Kidney (tissue), 14 donors: ENCODE measurements around the gene BCL2L12. TPM values are rescaled to one million over a fixed set of nuclear protein-coding genes. Genes with fewer than 3 reads are reported as not detected.

ENCODE experiments used
- DNase-seq, 5 donors: peaks; one replicate each; pipeline ENCODE4 v3.0.0-alpha.2; 2013 to 2020
- FAIRE-seq: peaks from 2 replicates; lab custom pipeline; 2012; peaks lifted over from hg19 to GRCh38; lab: Jason Lieb, UNC
- H3K27ac ChIP-seq, 2 donors: one replicate each; pipeline ENCODE4 v1.7.0; 2013; ENCODE audit warnings: low read depth in 2 of 2, low read length in 2 of 2, inconsistent platforms in 1 of 2
- H3K27me3 ChIP-seq: one replicate; pipeline ENCODE4 v1.7.1; 2013; ENCODE audit warnings: low read length, inconsistent platforms; ENCODE audit not compliant: control insufficient read depth, insufficient read depth
- H3K36me3 ChIP-seq, 3 donors: one replicate each; pipeline versions ENCODE4 v1.7.0 to v1.7.1; 2013; ENCODE audit warnings: low read length in 3 of 3, control low read depth in 1 of 3, inconsistent platforms in 1 of 3; ENCODE audit not compliant: insufficient read depth in 3 of 3, control insufficient read depth in 2 of 3
- H3K4me1 ChIP-seq, 3 donors: one replicate each; pipeline versions ENCODE4 v1.7.0 to v1.7.1; 2013; ENCODE audit warnings: low read length in 3 of 3, inconsistent platforms in 1 of 3, low read depth in 1 of 3; ENCODE audit not compliant: control insufficient read depth in 2 of 3, insufficient read depth in 2 of 3
- H3K4me3 ChIP-seq, 3 donors: one replicate each; pipeline versions ENCODE4 v1.7.0 to v1.8.1; 2013; ENCODE audit warnings: low read length in 3 of 3, control low read depth in 1 of 3, inconsistent platforms in 1 of 3
- H3K9ac ChIP-seq, 3 donors: one replicate each; pipeline versions ENCODE4 v1.7.0 to v1.7.1; 2013; ENCODE audit warnings: low read length in 3 of 3, control low read depth in 1 of 3, inconsistent platforms in 1 of 3
- H3K9me3 ChIP-seq, 3 donors: one replicate each; pipeline versions ENCODE4 v1.7.0 to v1.7.1; 2013; ENCODE audit warnings: low read length in 3 of 3, control low read depth in 1 of 3, inconsistent platforms in 1 of 3; ENCODE audit not compliant: control insufficient read depth in 2 of 3, insufficient read depth in 1 of 3
- intact Hi-C: fragments of 100-400 bp; cut with DNase I; formaldehyde crosslinking; loops from one replicate; pipeline ENCODE4 v1.11.1; 2022
- polyA plus RNA-seq: library from polyadenylated mRNA; stranded (reverse); fragments of 350-450 nt; fragmentation: Illumina TruSeq; extraction: RNeasy Lipid Tissue Mini Kit (QIAGEN cat#74804); gene quantifications from one replicate; pipeline ENCODE4 v1.2.3, GENCODE V29; 2014; ENCODE audit warnings: low read depth, low replicate concordance; ENCODE audit not compliant: insufficient read depth
- total RNA-seq: library from RNA; stranded (reverse); fragmentation: NEBNext Ultra II Directional; extraction: Animal tissue kit (Norgen Biotek cat#: 25700); gene quantifications from one replicate; pipeline ENCODE4 v1.2.1, GENCODE V29; 2021
- TF ChIP-seq, protein P1 (sequence below): IDR thresholded peaks from 3 replicates; pipeline ENCODE4 v1.5.1; 2012; ENCODE audit warnings: mild to moderate bottlenecking, moderate library complexity, borderline replicate concordance; ENCODE audit not compliant: insufficient read depth; ENCODE audit errors: extremely low read depth
- donor health status: control.
- donor health status: control.
- donor health status: control.
- donor health status: control.
- donor health status: control.
- donor health status: DM: yes; HTN: yes; CAD: no.
- donor health status: Normal renal cell carcinoma (clear cell type).

BCL2L12 gene
- total and polyA plus RNA-seq, 2 donors from 2014 or later = 13.5 to 14.4 TPM

GRCh38 chr19:49635530-49636232 is 30.1 kb upstream of the BCL2L12 start:
- Histone ChIP-seq H3K9ac (no peak overlapping the region), H3K27me3 (no peaks in the 10 kb centered on the region), H3K4me3 (no peak overlapping the region), H3K9me3 (no peaks in the 10 kb centered on the region), H3K27ac (peak overlapping the region; percentile 17 to 32), H3K36me3 (no peaks in the 10 kb centered on the region), H3K4me1 (peaks cover 0 to 23% (median 4%) of the 10 kb centered on the region in 3 donors)
- TF ChIP-seq, protein P1, sequence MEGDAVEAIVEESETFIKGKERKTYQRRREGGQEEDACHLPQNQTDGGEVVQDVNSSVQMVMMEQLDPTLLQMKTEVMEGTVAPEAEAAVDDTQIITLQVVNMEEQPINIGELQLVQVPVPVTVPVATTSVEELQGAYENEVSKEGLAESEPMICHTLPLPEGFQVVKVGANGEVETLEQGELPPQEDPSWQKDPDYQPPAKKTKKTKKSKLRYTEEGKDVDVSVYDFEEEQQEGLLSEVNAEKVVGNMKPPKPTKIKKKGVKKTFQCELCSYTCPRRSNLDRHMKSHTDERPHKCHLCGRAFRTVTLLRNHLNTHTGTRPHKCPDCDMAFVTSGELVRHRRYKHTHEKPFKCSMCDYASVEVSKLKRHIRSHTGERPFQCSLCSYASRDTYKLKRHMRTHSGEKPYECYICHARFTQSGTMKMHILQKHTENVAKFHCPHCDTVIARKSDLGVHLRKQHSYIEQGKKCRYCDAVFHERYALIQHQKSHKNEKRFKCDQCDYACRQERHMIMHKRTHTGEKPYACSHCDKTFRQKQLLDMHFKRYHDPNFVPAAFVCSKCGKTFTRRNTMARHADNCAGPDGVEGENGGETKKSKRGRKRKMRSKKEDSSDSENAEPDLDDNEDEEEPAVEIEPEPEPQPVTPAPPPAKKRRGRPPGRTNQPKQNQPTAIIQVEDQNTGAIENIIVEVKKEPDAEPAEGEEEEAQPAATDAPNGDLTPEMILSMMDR = no peak
- intact Hi-C loops = no loop called here
- DNase-seq = peak in 3 of 5 donors; percentile 23 to 54 (median 26)
- FAIRE-seq = no peak

- no peaks in the 10 kb centered on the region for H3K36me3 ChIP-seq
- H3K9ac ChIP-seq = no peak overlapping the region
- no peak overlapping the region for H3K4me3 ChIP-seq
- H3K27ac ChIP-seq = no peak overlapping the region
- H3K9me3 ChIP-seq = no peaks in the 10 kb centered on the region
- peak in 2 of 5 donors; percentile 21 to 67 for DNase-seq
- peaks cover 0 to 21% (median 0%) of the 10 kb centered on the region in 3 donors for H3K4me1 ChIP-seq
- TF ChIP-seq, protein P1 = no peak
- intact Hi-C loops = no loop called here
- FAIRE-seq = no peak
- no peaks in the 10 kb centered on the region for H3K27me3 ChIP-seq
Measured at GRCh38 chr19:49636233-49636932, 29.4 kb upstream of the BCL2L12 start.

DNA sequence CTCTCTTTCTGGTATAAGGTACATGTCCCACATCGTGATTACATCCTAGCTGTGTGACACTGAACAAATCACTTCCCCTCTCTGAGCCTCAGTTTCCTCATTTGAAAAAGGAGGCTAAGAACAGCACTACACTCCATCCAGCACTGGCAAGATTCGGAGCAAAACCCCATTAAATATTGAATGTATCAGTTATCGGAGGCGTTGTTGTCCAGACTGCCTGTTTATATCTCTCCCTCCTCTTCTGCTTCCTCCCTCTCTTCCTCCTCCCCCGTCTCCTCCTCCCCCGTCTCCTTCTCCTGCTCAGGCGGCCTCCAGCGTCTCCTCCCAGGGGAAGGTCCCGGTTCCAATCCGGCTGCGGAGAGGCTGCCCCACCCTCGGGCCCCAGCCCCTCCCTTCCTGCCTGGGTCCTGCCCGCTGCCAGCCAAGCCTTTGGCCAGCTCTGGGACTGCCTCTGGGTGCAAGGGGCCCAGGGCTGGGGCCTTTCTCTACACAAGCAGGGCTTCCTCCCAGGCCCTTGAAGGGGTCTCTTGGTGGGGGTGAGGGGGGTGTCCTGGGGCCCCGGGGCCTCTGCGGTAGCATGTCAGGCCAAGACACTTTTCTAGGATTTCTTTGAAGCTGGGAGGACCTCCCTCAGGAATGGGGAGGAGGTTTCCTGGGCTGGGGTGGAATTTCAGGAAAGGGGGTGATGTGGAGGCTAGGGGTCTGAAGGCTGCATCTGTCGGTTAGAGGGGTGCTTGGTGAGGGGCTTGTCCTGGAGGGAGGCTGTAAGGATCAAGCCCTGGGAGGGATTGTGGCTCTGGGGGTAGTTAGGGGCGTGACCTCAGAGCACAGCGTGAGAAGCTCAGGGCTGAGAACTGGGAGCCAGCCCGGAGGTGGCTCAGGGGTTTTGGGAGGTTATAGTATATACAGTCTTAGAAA is 27.7 kb upstream of the BCL2L12 start:
- TF ChIP-seq, protein P1 = no peak
- no peak for FAIRE-seq
- peak; percentile 39 to 96 (median 73) for DNase-seq
- intact Hi-C loops = no loop called here
- H3K4me1 ChIP-seq = peaks cover 3 to 26% (median 4%) of the 10 kb centered on the region in 3 donors
- no peaks in the 10 kb centered on the region for H3K27me3 ChIP-seq
- H3K27ac ChIP-seq = peak overlapping the region; percentile 63 to 84
- no peaks in the 10 kb centered on the region for H3K36me3 ChIP-seq
- H3K4me3 ChIP-seq = peak overlapping the region; percentile 47 to 75 (median 54)
- no peaks in the 10 kb centered on the region for H3K9me3 ChIP-seq
- H3K9ac ChIP-seq = peak overlapping the region in 2 of 3 donors; percentile 69 to 82
